H9 (cell line): Measurements from ENCODE around the gene SLCO6A1. TPM values are rescaled to one million over a fixed set of nuclear protein-coding genes. Genes with fewer than 3 reads are reported as not detected.

Experiments
- DNase-seq: peaks from one replicate; pipeline ENCODE4 v3.0.0-alpha.2; 2017
- H2AFZ ChIP-seq: one replicate; pipeline ENCODE4 v1.6.1; 2013; ENCODE audit warnings: mild to moderate bottlenecking, low read length, control low read depth, moderate library complexity
- H2AK5ac ChIP-seq: 2 replicates; pipeline ENCODE4 v1.6.1; 2013; ENCODE audit warnings: low read length, control low read depth, mixed read lengths; ENCODE audit not compliant: insufficient read length
- H2BK120ac ChIP-seq: one replicate; pipeline ENCODE4 v1.6.1; 2013; ENCODE audit warnings: low read depth, mild to moderate bottlenecking, low read length, control low read depth, inconsistent platforms; ENCODE audit not compliant: poor library complexity, severe bottlenecking
- H2BK12ac ChIP-seq: 2 replicates; pipeline ENCODE4 v1.6.1; 2013; ENCODE audit warnings: low read length, control low read depth, mixed read lengths, low read depth; ENCODE audit not compliant: insufficient read length
- H2BK15ac ChIP-seq: 2 replicates; pipeline ENCODE4 v1.6.1; 2013; ENCODE audit warnings: low read depth, low read length, control low read depth
- H2BK20ac ChIP-seq: one replicate; pipeline ENCODE4 v1.6.1; 2013; ENCODE audit warnings: low read depth, mild to moderate bottlenecking, low read length, control low read depth, inconsistent platforms; ENCODE audit not compliant: poor library complexity, severe bottlenecking
- H2BK5ac ChIP-seq: 2 replicates; pipeline ENCODE4 v1.6.1; 2013; ENCODE audit warnings: low read length, control low read depth, mixed read lengths; ENCODE audit not compliant: insufficient read length
- H3K14ac ChIP-seq: 2 replicates; pipeline ENCODE4 v1.6.1; 2013; ENCODE audit warnings: low read length, control low read depth; ENCODE audit not compliant: insufficient read depth
- H3K18ac ChIP-seq: 2 replicates; pipeline ENCODE4 v1.6.1; 2013; ENCODE audit warnings: low read depth, mild to moderate bottlenecking, mixed read lengths, low read length, control low read depth; ENCODE audit not compliant: insufficient read length
- H3K23ac ChIP-seq: 2 replicates; pipeline ENCODE4 v1.6.1; 2013; ENCODE audit warnings: low read length, control low read depth, mixed read lengths, low read depth; ENCODE audit not compliant: insufficient read length
- H3K23me2 ChIP-seq: 2 replicates; pipeline ENCODE4 v1.6.1; 2013; ENCODE audit warnings: low read depth, mild to moderate bottlenecking, mixed read lengths, low read length, control low read depth; ENCODE audit not compliant: insufficient read length, poor library complexity, severe bottlenecking
- H3K27ac ChIP-seq: 2 replicates; pipeline ENCODE4 v1.5.1; 2013; ENCODE audit warnings: low read length, control low read depth, mixed read lengths, low read depth; ENCODE audit not compliant: insufficient read length
- H3K27me3 ChIP-seq: 2 replicates; pipeline ENCODE4 v1.6.1; 2013; ENCODE audit warnings: low read length, control low read depth, inconsistent platforms; ENCODE audit not compliant: insufficient read depth
- H3K4ac ChIP-seq: 2 replicates; pipeline ENCODE4 v1.6.1; 2013; ENCODE audit warnings: low read depth, mild to moderate bottlenecking, control low read depth, inconsistent platforms, low read length, moderate library complexity
- H3K4me1 ChIP-seq: 2 replicates; pipeline ENCODE4 v1.6.1; 2013; ENCODE audit warnings: low read length, control low read depth, inconsistent platforms; ENCODE audit not compliant: insufficient read depth
- H3K4me2 ChIP-seq: 2 replicates; pipeline ENCODE4 v1.6.1; 2013; ENCODE audit warnings: low read length, control low read depth, mixed read lengths; ENCODE audit not compliant: insufficient read length, insufficient read depth
- H3K56ac ChIP-seq: 2 replicates; pipeline ENCODE4 v1.6.1; 2013; ENCODE audit warnings: low read depth, mild to moderate bottlenecking, mixed read lengths, low read length, control low read depth; ENCODE audit not compliant: insufficient read length
- H3K79me1 ChIP-seq: 2 replicates; pipeline ENCODE4 v1.6.1; 2013; ENCODE audit warnings: low read depth, mild to moderate bottlenecking, moderate library complexity, low read length, control low read depth, inconsistent platforms; ENCODE audit not compliant: insufficient read depth, poor library complexity, severe bottlenecking
- H3K79me2 ChIP-seq: 2 replicates; pipeline ENCODE4 v1.6.1; 2013; ENCODE audit warnings: low read length, control low read depth, inconsistent platforms; ENCODE audit not compliant: insufficient read depth
- H3K9ac ChIP-seq: 2 replicates; pipeline ENCODE4 v1.6.1; 2013; ENCODE audit warnings: low read length, control low read depth, mixed read lengths; ENCODE audit not compliant: insufficient read length; ENCODE audit errors: extremely low read depth
- H3K9me3 ChIP-seq: one replicate; pipeline ENCODE4 v1.6.1; 2013; ENCODE audit warnings: low read depth, low read length, inconsistent platforms; ENCODE audit not compliant: control insufficient read depth
- H3T11ph ChIP-seq: one replicate; pipeline ENCODE4 v1.6.1; 2013; ENCODE audit warnings: mild to moderate bottlenecking, low read length, control low read depth, inconsistent platforms
- H4K20me1 ChIP-seq: one replicate; pipeline ENCODE4 v1.6.1; 2013; ENCODE audit not compliant: control insufficient read depth, insufficient read length, insufficient read depth
- H4K5ac ChIP-seq: 2 replicates; pipeline ENCODE4 v1.6.1; 2013; ENCODE audit warnings: low read depth, mild to moderate bottlenecking, mixed read lengths, low read length, control low read depth; ENCODE audit not compliant: insufficient read length
- H4K8ac ChIP-seq: replicated peaks from 2 replicates; pipeline ENCODE4 v1.6.1; 2013; ENCODE audit warnings: low read length, control low read depth, mixed read lengths, low read depth; ENCODE audit not compliant: insufficient read length
- H4K91ac ChIP-seq: 2 replicates; pipeline ENCODE4 v1.6.1; 2013; ENCODE audit warnings: low read depth, mild to moderate bottlenecking, moderate library complexity, mixed read lengths, low read length, control low read depth; ENCODE audit not compliant: insufficient read length
- H3K27ac Mint-ChIP-seq, 3 experiments: 2 replicates in 2 of 3; 3 replicates in 1 of 3; pipeline ENCODE4 v1.8.0; 2020 to 2021; ENCODE audit warnings: mixed read lengths in 3 of 3, mild to moderate bottlenecking in 1 of 3, moderate library complexity in 1 of 3
- H3K27me3 Mint-ChIP-seq: 2 replicates; pipeline ENCODE4 v1.8.0; 2021; ENCODE audit warnings: low read depth, mild to moderate bottlenecking, moderate library complexity, mixed read lengths
- H3K36me3 Mint-ChIP-seq, 3 experiments: 2 replicates in 2 of 3; 3 replicates in 1 of 3; pipeline ENCODE4 v1.8.0; 2020 to 2021; ENCODE audit warnings: low read depth in 3 of 3, mixed read lengths in 3 of 3; ENCODE audit not compliant: insufficient read depth in 1 of 3
- H3K4me1 Mint-ChIP-seq, 2 experiments: 2 replicates each; pipeline ENCODE4 v1.8.0; 2020; ENCODE audit warnings: mixed read lengths in 2 of 2
- H3K4me3 Mint-ChIP-seq, 2 experiments: 2 replicates in 1 of 2; 3 replicates in 1 of 2; pipeline ENCODE4 v1.8.0; 2020 to 2021; ENCODE audit warnings: mild to moderate bottlenecking in 2 of 2, mixed read lengths in 2 of 2, moderate library complexity in 1 of 2
- H3K9me3 Mint-ChIP-seq, 2 experiments: 2 replicates in 1 of 2; 3 replicates in 1 of 2; pipeline ENCODE4 v1.8.0; 2020; ENCODE audit warnings: mild to moderate bottlenecking in 2 of 2, mixed read lengths in 2 of 2, moderate library complexity in 1 of 2
- WGBS: extraction: QIAGEN DNeasy Blood & Tissue Kit; methylation state at CpG from one replicate; pipeline ENCODE4 v1.1.7; 2013; ENCODE audit warnings: missing lambda C conversion rate, low lambda C conversion rate, mixed read lengths; ENCODE audit not compliant: insufficient read length; ENCODE audit errors: extremely low coverage; 5-methylcytosine and 5-hydroxymethylcytosine counted together
- total RNA-seq: library from RNA; stranded (reverse); gene quantifications from 2 replicates; pipeline ENCODE4 v1.2.1, GENCODE V29; 2021
- TF ChIP-seq, protein P1 (sequence below): fragments of 200-600 bp; sonication (generic); conservative IDR thresholded peaks from 3 replicates; pipeline ENCODE4 v1.8.0; 2021; ENCODE audit warnings: antibody characterized with exemption, mild to moderate bottlenecking

Gene SLCO6A1
- total RNA-seq, 1 experiment from 2014 or later, result 0.46 TPM

- DNase-seq, result no peak
- H2BK120ac ChIP-seq, result no peak overlapping the region
- no peak overlapping the region for H3K56ac ChIP-seq
- Mint-ChIP-seq H3K27me3 (no peaks in the 10 kb centered on the region), H3K9me3 (no peaks in the 10 kb centered on the region), H3K36me3 (no peaks in the 10 kb centered on the region), H3K4me3 (no peak overlapping the region), H3K4me1 (no peaks in the 10 kb centered on the region), H3K27ac (no peak overlapping the region)
- no peaks in the 10 kb centered on the region for H3K4me1 ChIP-seq
- H2BK5ac ChIP-seq, result no peak overlapping the region
- no peak overlapping the region for H2AK5ac ChIP-seq
- no peak overlapping the region for H2AFZ ChIP-seq
- no peak overlapping the region for H3K18ac ChIP-seq
- H3K79me1 ChIP-seq, result no peaks in the 10 kb centered on the region
- no peak overlapping the region for H4K91ac ChIP-seq
- no peak overlapping the region for H3K9ac ChIP-seq
- H2BK12ac ChIP-seq, result no peak overlapping the region
- H3K4me2 ChIP-seq, result no peak overlapping the region
- WGBS, result no CpG with 5 or more reads among the region's 2 CpGs
- no peaks in the 10 kb centered on the region for H3K27me3 ChIP-seq
- H2BK15ac ChIP-seq, result no peak overlapping the region
- H3K4ac ChIP-seq, result no peak overlapping the region
- no peak overlapping the region for H3K27ac ChIP-seq
- no peaks in the 10 kb centered on the region for H3K23me2 ChIP-seq
- no peak overlapping the region for H2BK20ac ChIP-seq
- H4K8ac ChIP-seq, result no peak overlapping the region
- no peaks in the 10 kb centered on the region for H3K9me3 ChIP-seq
- H3K79me2 ChIP-seq, result no peaks in the 10 kb centered on the region
- H4K20me1 ChIP-seq, result no peaks in the 10 kb centered on the region
- no peak overlapping the region for H4K5ac ChIP-seq
- H3K23ac ChIP-seq, result no peak overlapping the region
- TF ChIP-seq, protein P1, sequence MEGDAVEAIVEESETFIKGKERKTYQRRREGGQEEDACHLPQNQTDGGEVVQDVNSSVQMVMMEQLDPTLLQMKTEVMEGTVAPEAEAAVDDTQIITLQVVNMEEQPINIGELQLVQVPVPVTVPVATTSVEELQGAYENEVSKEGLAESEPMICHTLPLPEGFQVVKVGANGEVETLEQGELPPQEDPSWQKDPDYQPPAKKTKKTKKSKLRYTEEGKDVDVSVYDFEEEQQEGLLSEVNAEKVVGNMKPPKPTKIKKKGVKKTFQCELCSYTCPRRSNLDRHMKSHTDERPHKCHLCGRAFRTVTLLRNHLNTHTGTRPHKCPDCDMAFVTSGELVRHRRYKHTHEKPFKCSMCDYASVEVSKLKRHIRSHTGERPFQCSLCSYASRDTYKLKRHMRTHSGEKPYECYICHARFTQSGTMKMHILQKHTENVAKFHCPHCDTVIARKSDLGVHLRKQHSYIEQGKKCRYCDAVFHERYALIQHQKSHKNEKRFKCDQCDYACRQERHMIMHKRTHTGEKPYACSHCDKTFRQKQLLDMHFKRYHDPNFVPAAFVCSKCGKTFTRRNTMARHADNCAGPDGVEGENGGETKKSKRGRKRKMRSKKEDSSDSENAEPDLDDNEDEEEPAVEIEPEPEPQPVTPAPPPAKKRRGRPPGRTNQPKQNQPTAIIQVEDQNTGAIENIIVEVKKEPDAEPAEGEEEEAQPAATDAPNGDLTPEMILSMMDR, result no peak
- H3T11ph ChIP-seq, result no peak overlapping the region
- no peak overlapping the region for H3K14ac ChIP-seq
These were observed 110.6 kb downstream of the SLCO6A1 start for GRCh38 chr5:102388235-102388634.
